A673 (cell line): ENCODE data around the gene FRMD3. TPM values are rescaled to one million over a fixed set of nuclear protein-coding genes. Genes with fewer than 3 reads are reported as not detected.

Source experiments
- BruUV-seq: library from RNA; stranded (reverse); fragments of 400-500 nt; replicated peaks from 2 replicates; lab custom pipeline; 2021; lab: Mats Ljungman, UMichigan
- CTCF ChIA-PET: fragments of 300-600 bp; sonication (Branson Sonifier 250); formaldehyde crosslinking; loops from one replicate; lab custom pipeline; 2022; ENCODE audit warnings: antibody characterized with exemption; lab: Charles Lee
- POLR2A ChIA-PET: fragments of 300-600 bp; sonication (Branson Sonifier 250); formaldehyde crosslinking; loops from one replicate; lab custom pipeline; 2022; ENCODE audit warnings: antibody characterized with exemption; ENCODE audit not compliant: low non-redundant PET; lab: Charles Lee
- DNase-seq: peaks from one replicate; pipeline ENCODE4 v3.0.0-alpha.2; 2015; ENCODE audit warnings: low spot score
- H3K27ac ChIP-seq: fragments of 200-600 bp; sonication (generic); 2 replicates; pipeline ENCODE4 v1.5.1; 2016; ENCODE audit warnings: mixed run types, low read depth, mild to moderate bottlenecking, mixed read lengths, antibody characterized with exemption, low read length; ENCODE audit not compliant: poor library complexity, severe bottlenecking
- H3K27me3 ChIP-seq: fragments of 200-600 bp; sonication (generic); replicated peaks from 2 replicates; pipeline ENCODE4 v1.6.1; 2017; ENCODE audit warnings: mixed run types, low read depth, mild to moderate bottlenecking, mixed read lengths, antibody characterized with exemption, low read length; ENCODE audit not compliant: insufficient read depth, poor library complexity
- H3K36me3 ChIP-seq: fragments of 200-600 bp; sonication (generic); 2 replicates; pipeline ENCODE4 v1.6.1; 2016; ENCODE audit warnings: mixed run types, mild to moderate bottlenecking, mixed read lengths, antibody characterized with exemption, low read length; ENCODE audit not compliant: insufficient read depth, poor library complexity, severe bottlenecking
- H3K4me1 ChIP-seq: fragments of 200-600 bp; sonication (generic); 2 replicates; pipeline ENCODE4 v1.6.1; 2017; ENCODE audit warnings: mixed run types, mild to moderate bottlenecking, mixed read lengths, antibody characterized with exemption, low read length; ENCODE audit not compliant: insufficient read depth, poor library complexity, severe bottlenecking
- H3K4me3 ChIP-seq: fragments of 200-600 bp; sonication (generic); 2 replicates; pipeline ENCODE4 v1.5.1; 2016; ENCODE audit warnings: low read depth, mixed run types, mild to moderate bottlenecking, mixed read lengths, low read length; ENCODE audit not compliant: poor library complexity, severe bottlenecking
- H3K9me3 ChIP-seq: fragments of 200-600 bp; sonication (generic); 2 replicates; pipeline ENCODE4 v1.6.1; 2016; ENCODE audit warnings: mixed run types, low read depth, mild to moderate bottlenecking, mixed read lengths, antibody characterized with exemption, low read length; ENCODE audit not compliant: poor library complexity, severe bottlenecking
- CTCF ChIP-seq: fragments of 300-800, 200-600 bp; sonication (generic); conservative IDR thresholded peaks from 2 replicates; pipeline ENCODE4 v1.5.1; 2017; ENCODE audit warnings: low read depth, mild to moderate bottlenecking, antibody characterized with exemption, low read length, moderate library complexity, mixed read lengths
- EZH2 ChIP-seq: fragments of 200-600 bp; sonication (generic); IDR thresholded peaks from 2 replicates; pipeline ENCODE4 v1.6.1; 2017; ENCODE audit warnings: borderline replicate concordance, low read depth, mild to moderate bottlenecking, mixed read lengths, antibody characterized with exemption, low read length; ENCODE audit not compliant: poor library complexity, severe bottlenecking
- intact Hi-C: fragments of 100-400 bp; cut with micrococcal nuclease; formaldehyde crosslinking; loops from one replicate; pipeline ENCODE4 v1.10.0; 2022; ENCODE audit not compliant: unreplicated experiment
- total RNA-seq: library from RNA; stranded (reverse); gene quantifications from 2 replicates; pipeline ENCODE4 v1.2.3, GENCODE V29; 2021

FRMD3 gene
- total RNA-seq, 1 experiment from 2014 or later: 1.0 TPM

- Histone ChIP-seq H3K9me3 (no peaks in the 10 kb centered on the region), H3K27ac (no peak overlapping the region), H3K4me1 (peaks cover 7% of the 10 kb centered on the region), H3K36me3 (no peaks in the 10 kb centered on the region), H3K4me3 (no peak overlapping the region), H3K27me3 (no peaks in the 10 kb centered on the region)
- POLR2A ChIA-PET: no interaction called here
- CTCF ChIA-PET: no interaction called here
- BruUV-seq: no TSS peak
- TF ChIP-seq CTCF (no peak), EZH2 (no peak)
- DNase-seq: no peak
- intact Hi-C loops: no loop called here
Measured at GRCh38 chr9:83323148-83323547, 215.1 kb downstream of the FRMD3 start.

GRCh38 chr9:83322438-83322837, 215.8 kb downstream of the FRMD3 start:
- H3K36me3 ChIP-seq: no peaks in the 10 kb centered on the region
- intact Hi-C loops: no loop called here
- H3K4me3 ChIP-seq: no peak overlapping the region
- ChIA-PET CTCF (no interaction called here), POLR2A (no interaction called here)
- TF ChIP-seq EZH2: no peak
- no peak for TF ChIP-seq CTCF
- no peaks in the 10 kb centered on the region for H3K9me3 ChIP-seq
- H3K4me1 ChIP-seq: peaks cover 1% of the 10 kb centered on the region
- H3K27me3 ChIP-seq: no peaks in the 10 kb centered on the region
- DNase-seq: no peak
- no peak overlapping the region for H3K27ac ChIP-seq
- no TSS peak for BruUV-seq

GRCh38 chr9:83317244-83317643, 221.0 kb downstream of the FRMD3 start:
- BruUV-seq: no TSS peak
- CTCF ChIA-PET: no interaction called here

More at GRCh38 chr9:83317244-83317643, 221.0 kb downstream of the FRMD3 start:
- Histone ChIP-seq H3K36me3 (no peaks in the 10 kb centered on the region), H3K4me1 (no peaks in the 10 kb centered on the region), H3K27ac (no peak overlapping the region), H3K4me3 (no peak overlapping the region), H3K27me3 (no peaks in the 10 kb centered on the region), H3K9me3 (no peaks in the 10 kb centered on the region)
- POLR2A ChIA-PET: no interaction called here
- TF ChIP-seq EZH2: no peak
- no peak for TF ChIP-seq CTCF
- intact Hi-C loops: no loop called here
- DNase-seq: no peak
